HepG2 (cell line): ENCODE measurements around the gene NTN3. TPM values are rescaled to one million over a fixed set of nuclear protein-coding genes. Genes with fewer than 3 reads are reported as not detected.

Experiments
- AHR ChIP-seq: IDR thresholded peaks from 2 replicates; pipeline ENCODE4 v1.6.1; 2018; ENCODE audit warnings: missing genetic modification reagents, missing compliant biosample characterization
- ARNT ChIP-seq: fragments of 450-650 bp; IDR thresholded peaks from 2 replicates; pipeline ENCODE4 v1.6.1; 2017
- ATF7 ChIP-seq, 2 experiments: fragments of 450-650 bp in 1 of 2; sonication (generic) in 1 of 2; formaldehyde crosslinking in 1 of 2; IDR thresholded peaks; 2 replicates each; pipeline versions ENCODE4 v1.4.0 to v1.6.1; 2016 to 2020; ENCODE audit warnings: antibody characterized with exemption in 1 of 2, mild to moderate bottlenecking in 1 of 2, missing genetic modification reagents in 1 of 2
- BRCA1 ChIP-seq: sonication (generic); formaldehyde crosslinking; IDR thresholded peaks from 2 replicates; pipeline ENCODE4 v1.4.0; 2020; ENCODE audit warnings: missing genetic modification reagents
- CEBPG ChIP-seq: IDR thresholded peaks from 2 replicates; pipeline ENCODE4 v1.6.1; 2016
- GATA4 ChIP-seq: sonication (generic); IDR thresholded peaks from 2 replicates; pipeline ENCODE4 v1.6.1; 2016; ENCODE audit warnings: antibody characterized with exemption, low read depth, borderline replicate concordance
- MTA1 ChIP-seq: sonication (generic); formaldehyde crosslinking; IDR thresholded peaks from 2 replicates; pipeline ENCODE4 v1.4.0; 2020; ENCODE audit warnings: missing genetic modification reagents, mild to moderate bottlenecking, borderline replicate concordance
- NFE2L1 ChIP-seq: sonication (generic); formaldehyde crosslinking; IDR thresholded peaks from 2 replicates; pipeline ENCODE4 v1.4.0; 2020; ENCODE audit warnings: missing genetic modification reagents, mild to moderate bottlenecking, borderline replicate concordance
- POGZ ChIP-seq: sonication (generic); formaldehyde crosslinking; IDR thresholded peaks from 2 replicates; pipeline ENCODE4 v1.4.0; 2020; ENCODE audit warnings: mild to moderate bottlenecking, missing genetic modification reagents
- REL ChIP-seq: sonication (generic); formaldehyde crosslinking; conservative IDR thresholded peaks from 2 replicates; pipeline ENCODE4 v1.8.0; 2022; ENCODE audit warnings: mild to moderate bottlenecking, missing genetic modification reagents, moderate library complexity
- THYN1 ChIP-seq: sonication (generic); formaldehyde crosslinking; IDR thresholded peaks from 2 replicates; pipeline ENCODE4 v1.8.1; 2023; ENCODE audit warnings: low read depth, mild to moderate bottlenecking, moderate library complexity, missing genetic modification reagents, borderline replicate concordance
- XRCC5 ChIP-seq: fragments of 200-400 bp; formaldehyde crosslinking; optimal IDR thresholded peaks from 2 replicates; pipeline ENCODE3; 2017; ENCODE audit warnings: mild to moderate bottlenecking, low read length
- ZNF678 ChIP-seq: sonication (generic); formaldehyde crosslinking; IDR thresholded peaks from 2 replicates; pipeline ENCODE4 v1.4.0; 2020; ENCODE audit warnings: mild to moderate bottlenecking, missing genetic modification reagents
- polyA plus RNA-seq, 8 experiments: library from polyadenylated mRNA; depleted of rRNA in 3 of 8; stranded (reverse) in 7 of 8; unstranded in 1 of 8; fragments of >200 nt; fragmentation: Illumina TruSeq in 4 of 8; extraction: Trizol in 4 of 8; gene quantifications; 2 replicates each; pipeline versions ENCODE4 v1.2.1 to v1.2.3, GENCODE V29; 2011 to 2016; ENCODE audit warnings: low read depth in 4 of 8, missing spikeins in 1 of 8, mixed read lengths in 1 of 8; ENCODE audit not compliant: insufficient read depth in 1 of 8
- total RNA-seq, 5 experiments: library from RNA; depleted of rRNA; stranded (reverse); fragments of >200 nt; fragmentation: Illumina TruSeq; extraction: Trizol; gene quantifications; 2 replicates each; pipeline ENCODE4 v1.2.3, GENCODE V29; 2016; ENCODE audit warnings: low read depth in 1 of 5
- TF ChIP-seq, protein P1 (sequence below): sonication (generic); formaldehyde crosslinking; IDR thresholded peaks from 2 replicates; pipeline ENCODE4 v1.4.0; 2020; ENCODE audit warnings: missing genetic modification reagents
- TF ChIP-seq, protein P2 (sequence below): sonication (generic); formaldehyde crosslinking; IDR thresholded peaks from 2 replicates; pipeline ENCODE4 v1.8.1; 2023; ENCODE audit warnings: mild to moderate bottlenecking, missing genetic modification reagents
- TF ChIP-seq, protein P3 (sequence below): sonication (generic); formaldehyde crosslinking; IDR thresholded peaks from 2 replicates; pipeline ENCODE4 v1.5.0; 2020; ENCODE audit warnings: mild to moderate bottlenecking, missing genetic modification reagents
- TF ChIP-seq, protein P4 (sequence below): sonication (generic); formaldehyde crosslinking; IDR thresholded peaks from 2 replicates; pipeline ENCODE4 v1.4.0; 2020; ENCODE audit warnings: missing genetic modification reagents, borderline replicate concordance
- TF ChIP-seq, protein P5 (sequence below): sonication (generic); formaldehyde crosslinking; IDR thresholded peaks from 2 replicates; pipeline ENCODE4 v1.4.0; 2020; ENCODE audit warnings: missing genetic modification reagents, borderline replicate concordance
- TF ChIP-seq, protein P6 (sequence below): sonication (generic); formaldehyde crosslinking; IDR thresholded peaks from 2 replicates; pipeline ENCODE4 v1.4.0; 2020; ENCODE audit warnings: mild to moderate bottlenecking, missing genetic modification reagents

The NTN3 gene
- total and polyA plus RNA-seq, 2 of the 13 experiments (the other 11 are each of a cell fraction or from before 2014, with no cell fraction given): 0.09 to 0.20 TPM

DNA sequence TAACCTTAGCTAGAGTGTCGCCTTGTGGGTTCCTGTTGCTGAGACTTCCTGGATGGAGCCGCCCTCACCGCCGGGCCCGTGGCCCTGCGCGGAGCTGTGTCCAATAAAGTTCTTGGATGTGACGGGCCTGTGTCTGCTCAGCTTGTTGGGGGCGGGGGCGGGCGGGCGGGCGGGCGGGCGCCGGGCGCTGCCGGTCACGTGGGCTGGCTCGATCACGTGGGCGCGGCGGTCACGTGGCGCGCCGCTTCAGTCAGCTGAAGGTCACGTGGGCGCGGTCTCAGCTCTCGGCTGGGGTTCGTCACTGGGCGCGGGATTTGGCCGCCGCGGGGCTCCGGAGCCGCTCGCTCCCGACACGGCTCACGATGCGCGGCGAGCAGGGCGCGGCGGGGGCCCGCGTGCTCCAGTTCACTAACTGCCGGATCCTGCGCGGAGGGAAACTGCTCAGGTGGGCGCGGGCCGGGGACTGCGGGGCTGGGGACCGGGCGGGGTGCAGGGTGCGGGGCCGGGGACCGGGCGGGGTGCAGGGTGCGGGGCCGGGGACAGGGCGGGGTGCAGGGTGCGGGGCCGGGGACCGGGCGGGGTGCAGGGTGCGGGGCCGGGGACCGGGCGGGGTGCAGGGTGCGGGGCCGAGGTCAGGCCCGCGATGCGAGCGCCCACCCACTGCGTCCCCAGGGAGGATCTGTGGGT lies 49.1 kb downstream of the NTN3 start, which contains the start of gene AMDHD2 (continued):
- TF ChIP-seq, protein P1, sequence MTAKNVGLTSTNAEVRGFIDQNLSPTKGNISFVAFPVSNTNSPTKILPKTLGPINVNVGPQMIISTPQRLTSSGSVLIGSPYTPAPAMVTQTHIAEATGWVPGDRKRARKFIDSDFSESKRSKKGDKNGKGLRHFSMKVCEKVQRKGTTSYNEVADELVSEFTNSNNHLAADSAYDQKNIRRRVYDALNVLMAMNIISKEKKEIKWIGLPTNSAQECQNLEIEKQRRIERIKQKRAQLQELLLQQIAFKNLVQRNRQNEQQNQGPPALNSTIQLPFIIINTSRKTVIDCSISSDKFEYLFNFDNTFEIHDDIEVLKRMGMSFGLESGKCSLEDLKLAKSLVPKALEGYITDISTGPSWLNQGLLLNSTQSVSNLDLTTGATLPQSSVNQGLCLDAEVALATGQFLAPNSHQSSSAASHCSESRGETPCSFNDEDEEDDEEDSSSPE (CRISPR knock-in tag): peak; percentile 72
- TF ChIP-seq POGZ (CRISPR knock-in tag) (no peak), CEBPG (CRISPR knock-in tag) (no peak), NFE2L1 (CRISPR knock-in tag) (no peak), ZNF678 (CRISPR knock-in tag) (no peak), BRCA1 (CRISPR knock-in tag) (no peak), GATA4 (no peak), ARNT (no peak), THYN1 (no peak), ATF7 (IDR thresholded peaks at IDR 0.05) (no peak), ATF7 (CRISPR knock-in tag; IDR thresholded peaks at IDR 0.05) (no peak), REL (CRISPR knock-in tag) (no peak), XRCC5 (no peak), MTA1 (CRISPR knock-in tag) (no peak), AHR (CRISPR knock-in tag) (no peak)
- TF ChIP-seq, protein P2, sequence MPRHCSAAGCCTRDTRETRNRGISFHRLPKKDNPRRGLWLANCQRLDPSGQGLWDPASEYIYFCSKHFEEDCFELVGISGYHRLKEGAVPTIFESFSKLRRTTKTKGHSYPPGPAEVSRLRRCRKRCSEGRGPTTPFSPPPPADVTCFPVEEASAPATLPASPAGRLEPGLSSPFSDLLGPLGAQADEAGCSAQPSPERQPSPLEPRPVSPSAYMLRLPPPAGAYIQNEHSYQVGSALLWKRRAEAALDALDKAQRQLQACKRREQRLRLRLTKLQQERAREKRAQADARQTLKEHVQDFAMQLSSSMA (CRISPR knock-in tag): no peak
- TF ChIP-seq, protein P3, sequence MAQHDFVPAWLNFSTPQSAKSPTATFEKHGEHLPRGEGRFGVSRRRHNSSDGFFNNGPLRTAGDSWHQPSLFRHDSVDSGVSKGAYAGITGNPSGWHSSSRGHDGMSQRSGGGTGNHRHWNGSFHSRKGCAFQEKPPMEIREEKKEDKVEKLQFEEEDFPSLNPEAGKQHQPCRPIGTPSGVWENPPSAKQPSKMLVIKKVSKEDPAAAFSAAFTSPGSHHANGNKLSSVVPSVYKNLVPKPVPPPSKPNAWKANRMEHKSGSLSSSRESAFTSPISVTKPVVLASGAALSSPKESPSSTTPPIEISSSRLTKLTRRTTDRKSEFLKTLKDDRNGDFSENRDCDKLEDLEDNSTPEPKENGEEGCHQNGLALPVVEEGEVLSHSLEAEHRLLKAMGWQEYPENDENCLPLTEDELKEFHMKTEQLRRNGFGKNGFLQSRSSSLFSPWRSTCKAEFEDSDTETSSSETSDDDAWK (CRISPR knock-in tag): no peak
- TF ChIP-seq, protein P4, sequence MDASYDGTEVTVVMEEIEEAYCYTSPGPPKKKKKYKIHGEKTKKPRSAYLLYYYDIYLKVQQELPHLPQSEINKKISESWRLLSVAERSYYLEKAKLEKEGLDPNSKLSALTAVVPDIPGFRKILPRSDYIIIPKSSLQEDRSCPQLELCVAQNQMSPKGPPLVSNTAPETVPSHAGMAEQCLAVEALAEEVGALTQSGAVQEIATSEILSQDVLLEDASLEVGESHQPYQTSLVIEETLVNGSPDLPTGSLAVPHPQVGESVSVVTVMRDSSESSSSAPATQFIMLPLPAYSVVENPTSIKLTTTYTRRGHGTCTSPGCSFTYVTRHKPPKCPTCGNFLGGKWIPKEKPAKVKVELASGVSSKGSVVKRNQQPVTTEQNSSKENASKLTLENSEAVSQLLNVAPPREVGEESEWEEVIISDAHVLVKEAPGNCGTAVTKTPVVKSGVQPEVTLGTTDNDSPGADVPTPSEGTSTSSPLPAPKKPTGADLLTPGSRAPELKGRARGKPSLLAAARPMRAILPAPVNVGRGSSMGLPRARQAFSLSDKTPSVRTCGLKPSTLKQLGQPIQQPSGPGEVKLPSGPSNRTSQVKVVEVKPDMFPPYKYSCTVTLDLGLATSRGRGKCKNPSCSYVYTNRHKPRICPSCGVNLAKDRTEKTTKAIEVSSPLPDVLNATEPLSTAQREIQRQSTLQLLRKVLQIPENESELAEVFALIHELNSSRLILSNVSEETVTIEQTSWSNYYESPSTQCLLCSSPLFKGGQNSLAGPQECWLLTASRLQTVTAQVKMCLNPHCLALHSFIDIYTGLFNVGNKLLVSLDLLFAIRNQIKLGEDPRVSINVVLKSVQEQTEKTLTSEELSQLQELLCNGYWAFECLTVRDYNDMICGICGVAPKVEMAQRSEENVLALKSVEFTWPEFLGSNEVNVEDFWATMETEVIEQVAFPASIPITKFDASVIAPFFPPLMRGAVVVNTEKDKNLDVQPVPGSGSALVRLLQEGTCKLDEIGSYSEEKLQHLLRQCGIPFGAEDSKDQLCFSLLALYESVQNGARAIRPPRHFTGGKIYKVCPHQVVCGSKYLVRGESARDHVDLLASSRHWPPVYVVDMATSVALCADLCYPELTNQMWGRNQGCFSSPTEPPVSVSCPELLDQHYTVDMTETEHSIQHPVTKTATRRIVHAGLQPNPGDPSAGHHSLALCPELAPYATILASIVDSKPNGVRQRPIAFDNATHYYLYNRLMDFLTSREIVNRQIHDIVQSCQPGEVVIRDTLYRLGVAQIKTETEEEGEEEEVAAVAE (CRISPR knock-in tag): no peak
- TF ChIP-seq, protein P5, sequence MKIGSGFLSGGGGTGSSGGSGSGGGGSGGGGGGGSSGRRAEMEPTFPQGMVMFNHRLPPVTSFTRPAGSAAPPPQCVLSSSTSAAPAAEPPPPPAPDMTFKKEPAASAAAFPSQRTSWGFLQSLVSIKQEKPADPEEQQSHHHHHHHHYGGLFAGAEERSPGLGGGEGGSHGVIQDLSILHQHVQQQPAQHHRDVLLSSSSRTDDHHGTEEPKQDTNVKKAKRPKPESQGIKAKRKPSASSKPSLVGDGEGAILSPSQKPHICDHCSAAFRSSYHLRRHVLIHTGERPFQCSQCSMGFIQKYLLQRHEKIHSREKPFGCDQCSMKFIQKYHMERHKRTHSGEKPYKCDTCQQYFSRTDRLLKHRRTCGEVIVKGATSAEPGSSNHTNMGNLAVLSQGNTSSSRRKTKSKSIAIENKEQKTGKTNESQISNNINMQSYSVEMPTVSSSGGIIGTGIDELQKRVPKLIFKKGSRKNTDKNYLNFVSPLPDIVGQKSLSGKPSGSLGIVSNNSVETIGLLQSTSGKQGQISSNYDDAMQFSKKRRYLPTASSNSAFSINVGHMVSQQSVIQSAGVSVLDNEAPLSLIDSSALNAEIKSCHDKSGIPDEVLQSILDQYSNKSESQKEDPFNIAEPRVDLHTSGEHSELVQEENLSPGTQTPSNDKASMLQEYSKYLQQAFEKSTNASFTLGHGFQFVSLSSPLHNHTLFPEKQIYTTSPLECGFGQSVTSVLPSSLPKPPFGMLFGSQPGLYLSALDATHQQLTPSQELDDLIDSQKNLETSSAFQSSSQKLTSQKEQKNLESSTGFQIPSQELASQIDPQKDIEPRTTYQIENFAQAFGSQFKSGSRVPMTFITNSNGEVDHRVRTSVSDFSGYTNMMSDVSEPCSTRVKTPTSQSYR (CRISPR knock-in tag): peak; percentile 57; the same call in 1 of the 2 replicates
- TF ChIP-seq, protein P6, sequence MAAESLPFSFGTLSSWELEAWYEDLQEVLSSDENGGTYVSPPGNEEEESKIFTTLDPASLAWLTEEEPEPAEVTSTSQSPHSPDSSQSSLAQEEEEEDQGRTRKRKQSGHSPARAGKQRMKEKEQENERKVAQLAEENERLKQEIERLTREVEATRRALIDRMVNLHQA (CRISPR knock-in tag): no peak
